ES-I3 (cell line): ENCODE results near the gene GPR21.

Experiments
- H3K36me3 ChIP-seq: 2 replicates; pipeline ENCODE4 v1.6.1; 2013; ENCODE audit warnings: mild to moderate bottlenecking, low read length, control low read depth, moderate library complexity; ENCODE audit not compliant: insufficient read depth
- H3K4me1 ChIP-seq: 2 replicates; pipeline ENCODE4 v1.6.1; 2013; ENCODE audit warnings: mild to moderate bottlenecking, control low read depth, low read length; ENCODE audit not compliant: insufficient read depth
- H3K9ac ChIP-seq: 2 replicates; pipeline ENCODE4 v1.6.1; 2013; ENCODE audit warnings: low read depth, mild to moderate bottlenecking, low read length, moderate library complexity
- H3K9me3 ChIP-seq: 2 replicates; pipeline ENCODE4 v1.6.1; 2013; ENCODE audit warnings: mild to moderate bottlenecking, low read length, moderate library complexity; ENCODE audit not compliant: control insufficient read depth, insufficient read depth

The GPR21 gene

DNA sequence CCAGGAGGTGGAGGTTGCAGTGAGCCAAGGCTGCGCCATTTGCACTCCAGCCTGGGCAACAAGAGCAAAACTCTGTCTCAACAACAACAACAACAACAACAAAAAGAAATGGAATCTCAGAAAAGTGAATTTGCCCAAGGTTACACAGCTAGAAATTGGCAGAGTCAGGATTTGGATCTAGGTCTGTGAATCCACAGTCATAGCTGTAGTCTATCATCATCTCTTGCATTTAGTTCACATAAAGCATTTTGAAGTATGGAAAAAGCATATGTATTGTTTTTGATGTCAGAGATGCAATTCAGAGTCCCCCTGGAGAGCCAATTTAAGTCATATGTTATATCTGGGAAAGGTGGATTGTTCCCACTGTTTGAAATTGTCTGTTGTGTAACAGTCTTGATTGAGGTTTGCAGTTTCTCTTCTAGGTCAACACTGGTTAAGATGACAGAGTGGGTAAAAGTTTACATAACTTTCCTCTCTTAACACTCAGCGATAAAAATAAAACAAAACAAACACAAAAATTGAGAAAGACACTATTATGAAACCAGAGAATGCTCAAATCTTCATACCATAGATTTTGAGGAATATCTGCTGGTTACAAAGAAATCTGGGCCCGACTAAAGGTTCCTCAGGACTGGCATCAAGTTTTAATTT lies 21.5 kb upstream of the GPR21 start:
- Histone ChIP-seq H3K4me1 (no peaks in the 10 kb centered on the region), H3K9me3 (no peaks in the 10 kb centered on the region), H3K9ac (no peak overlapping the region), H3K36me3 (no peaks in the 10 kb centered on the region; the same call in 1 of the 2 replicates)

DNA sequence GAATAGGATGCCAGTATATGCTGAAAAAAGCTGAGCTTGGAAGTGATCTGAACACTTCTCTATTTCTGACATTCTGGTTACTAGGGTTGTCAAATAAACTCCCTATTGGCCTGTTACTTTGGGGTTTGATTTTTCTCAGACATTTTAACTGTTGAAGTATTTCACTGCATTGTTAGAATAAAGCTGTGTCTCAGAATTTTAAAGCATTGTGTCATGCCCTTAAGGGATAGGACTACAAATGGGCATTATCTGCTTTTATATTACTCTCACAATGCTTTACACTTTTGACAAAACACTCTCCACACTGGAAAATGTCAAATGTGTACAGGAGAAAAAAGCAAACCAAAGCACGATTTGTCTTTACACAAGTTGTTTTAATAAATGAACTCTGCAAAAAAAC lies 16.8 kb upstream of the GPR21 start:
- Histone ChIP-seq H3K9ac (no peak overlapping the region), H3K4me1 (no peaks in the 10 kb centered on the region), H3K36me3 (peaks cover 4% of the 10 kb centered on the region; the same call in 1 of the 2 replicates), H3K9me3 (no peaks in the 10 kb centered on the region)

DNA sequence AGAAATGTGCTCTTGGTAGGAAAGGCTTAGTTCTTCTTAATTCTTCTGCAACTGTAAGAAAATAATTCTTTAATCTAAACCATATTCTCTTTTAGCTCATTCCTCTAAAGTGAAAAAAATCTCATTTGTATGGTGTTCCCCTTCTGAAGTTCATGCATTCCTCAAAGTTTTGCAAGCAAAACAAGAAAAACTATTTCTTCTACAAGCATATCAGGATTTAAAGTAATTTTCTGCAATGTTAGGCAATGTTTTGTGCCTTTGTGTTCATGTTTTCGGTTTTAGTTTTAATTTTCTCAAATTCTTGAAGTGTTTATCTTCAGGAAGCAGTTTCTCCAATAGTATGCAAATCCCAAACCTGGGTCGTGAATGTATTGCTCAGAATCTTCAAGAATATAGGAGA lies 12.7 kb upstream of the GPR21 start:
- H3K36me3 ChIP-seq, result peaks cover 5% of the 10 kb centered on the region; the same call in 1 of the 2 replicates
- no peaks in the 10 kb centered on the region for H3K9me3 ChIP-seq
- H3K4me1 ChIP-seq, result no peaks in the 10 kb centered on the region
- no peak overlapping the region for H3K9ac ChIP-seq

DNA sequence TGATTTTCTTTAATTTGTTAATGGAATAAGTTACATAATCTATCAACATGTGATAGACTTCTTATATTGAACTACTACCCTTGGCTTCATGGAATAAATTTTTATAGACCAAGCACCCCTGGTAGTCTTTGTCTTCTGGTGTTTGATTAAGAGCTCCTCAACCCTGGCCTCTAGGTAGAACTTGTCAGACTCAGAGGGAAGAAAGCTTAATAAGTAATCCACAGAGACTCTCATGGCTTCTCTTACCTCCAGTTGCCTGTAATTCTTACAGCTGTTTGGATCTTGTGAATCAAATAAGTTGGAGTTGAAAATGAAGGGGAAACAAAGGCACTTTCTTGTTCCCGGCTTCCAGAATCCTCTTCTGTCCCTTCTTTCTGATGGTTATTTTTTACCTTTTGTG lies 7.0 kb upstream of the GPR21 start:
- Histone ChIP-seq H3K4me1 (no peaks in the 10 kb centered on the region), H3K9ac (no peak overlapping the region), H3K36me3 (peaks cover 6% of the 10 kb centered on the region; the same call in 1 of the 2 replicates), H3K9me3 (no peaks in the 10 kb centered on the region)

- H3K4me1 ChIP-seq, result no peaks in the 10 kb centered on the region
- H3K36me3 ChIP-seq, result peaks cover 2% of the 10 kb centered on the region; the same call in 1 of the 2 replicates
- no peaks in the 10 kb centered on the region for H3K9me3 ChIP-seq
- no peak overlapping the region for H3K9ac ChIP-seq
Observed at GRCh38 chr9:123027517-123027916, 6.0 kb upstream of the GPR21 start.

- H3K4me1 ChIP-seq, result no peaks in the 10 kb centered on the region; the same call in 1 of the 2 replicates
- peaks cover 2% of the 10 kb centered on the region; the same call in 1 of the 2 replicates for H3K36me3 ChIP-seq
- no peaks in the 10 kb centered on the region for H3K9me3 ChIP-seq
- no peak overlapping the region for H3K9ac ChIP-seq
Observed at GRCh38 chr9:123028136-123028535, 5.3 kb upstream of the GPR21 start.

- Histone ChIP-seq H3K9me3 (no peaks in the 10 kb centered on the region), H3K9ac (no peak overlapping the region), H3K4me1 (no peaks in the 10 kb centered on the region; the same call in none of the 2 replicates), H3K36me3 (peaks cover 2% of the 10 kb centered on the region; the same call in 1 of the 2 replicates)
Observed at GRCh38 chr9:123028973-123029372, 4.5 kb upstream of the GPR21 start.

GRCh38 chr9:123031963-123032362 lies 1.5 kb upstream of the GPR21 start:
- Histone ChIP-seq H3K9ac (no peak overlapping the region), H3K9me3 (no peaks in the 10 kb centered on the region), H3K4me1 (no peaks in the 10 kb centered on the region; the same call in none of the 2 replicates), H3K36me3 (peaks cover 5% of the 10 kb centered on the region; the same call in 1 of the 2 replicates)

GRCh38 chr9:123033864-123034601 lies 566 bp downstream of the GPR21 start:
- peaks cover 2% of the 10 kb centered on the region; the same call in 1 of the 2 replicates for H3K36me3 ChIP-seq
- H3K9me3 ChIP-seq, result no peaks in the 10 kb centered on the region
- no peaks in the 10 kb centered on the region; the same call in none of the 2 replicates for H3K4me1 ChIP-seq
- no peak overlapping the region for H3K9ac ChIP-seq

DNA sequence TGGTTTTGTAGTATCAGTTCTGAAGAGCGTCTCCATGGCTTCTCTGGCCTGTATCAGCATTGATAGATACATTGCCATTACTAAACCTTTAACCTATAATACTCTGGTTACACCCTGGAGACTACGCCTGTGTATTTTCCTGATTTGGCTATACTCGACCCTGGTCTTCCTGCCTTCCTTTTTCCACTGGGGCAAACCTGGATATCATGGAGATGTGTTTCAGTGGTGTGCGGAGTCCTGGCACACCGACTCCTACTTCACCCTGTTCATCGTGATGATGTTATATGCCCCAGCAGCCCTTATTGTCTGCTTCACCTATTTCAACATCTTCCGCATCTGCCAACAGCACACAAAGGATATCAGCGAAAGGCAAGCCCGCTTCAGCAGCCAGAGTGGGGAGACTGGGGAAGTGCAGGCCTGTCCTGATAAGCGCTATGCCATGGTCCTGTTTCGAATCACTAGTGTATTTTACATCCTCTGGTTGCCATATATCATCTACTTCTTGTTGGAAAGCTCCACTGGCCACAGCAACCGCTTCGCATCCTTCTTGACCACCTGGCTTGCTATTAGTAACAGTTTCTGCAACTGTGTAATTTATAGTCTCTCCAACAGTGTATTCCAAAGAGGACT lies 1.5 kb downstream of the GPR21 start:
- H3K9ac ChIP-seq, result no peak overlapping the region
- H3K36me3 ChIP-seq, result peaks cover 2% of the 10 kb centered on the region; the same call in 1 of the 2 replicates
- H3K9me3 ChIP-seq, result no peaks in the 10 kb centered on the region
- no peaks in the 10 kb centered on the region; the same call in none of the 2 replicates for H3K4me1 ChIP-seq

GRCh38 chr9:123035791-123036190 lies 2.3 kb downstream of the GPR21 start:
- no peak overlapping the region for H3K9ac ChIP-seq
- no peaks in the 10 kb centered on the region; the same call in none of the 2 replicates for H3K4me1 ChIP-seq
- peaks cover 2% of the 10 kb centered on the region; the same call in 1 of the 2 replicates for H3K36me3 ChIP-seq
- no peaks in the 10 kb centered on the region for H3K9me3 ChIP-seq

- Histone ChIP-seq H3K4me1 (no peaks in the 10 kb centered on the region; the same call in none of the 2 replicates), H3K36me3 (peaks cover 2% of the 10 kb centered on the region), H3K9ac (no peak overlapping the region), H3K9me3 (no peaks in the 10 kb centered on the region)
Observed at GRCh38 chr9:123036893-123037545, 3.6 kb downstream of the GPR21 start.

DNA sequence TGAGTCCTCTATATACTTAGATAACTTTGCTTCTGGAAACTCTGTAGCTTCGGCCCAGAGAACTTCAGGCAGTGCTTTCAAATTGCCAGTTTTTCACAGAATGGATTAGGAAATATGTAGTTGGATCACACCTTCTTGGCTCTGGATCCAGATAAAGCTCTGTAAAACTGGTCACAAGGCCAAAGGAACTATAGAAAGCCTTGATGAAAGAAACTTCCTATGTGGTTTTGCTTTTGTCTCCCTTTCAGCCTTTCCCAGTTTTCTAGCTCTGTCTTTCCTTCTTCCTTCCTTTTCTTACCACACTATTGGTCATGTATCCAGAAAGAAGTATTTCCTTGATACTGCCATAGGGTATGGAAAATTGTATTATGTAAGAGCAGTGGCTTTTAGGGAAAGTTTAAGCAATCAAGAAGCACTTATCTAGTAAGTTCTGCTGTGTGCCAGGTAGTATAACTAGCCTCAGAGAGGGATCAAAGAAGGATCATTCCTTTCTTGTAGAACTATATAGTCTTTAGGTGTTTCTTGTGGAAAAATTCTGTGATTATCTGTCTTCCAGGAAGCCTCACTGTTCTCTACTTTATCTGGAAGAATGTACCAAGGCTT lies 6.3 kb downstream of the GPR21 start:
- H3K36me3 ChIP-seq, result peaks cover 2% of the 10 kb centered on the region
- H3K4me1 ChIP-seq, result no peaks in the 10 kb centered on the region
- H3K9me3 ChIP-seq, result no peaks in the 10 kb centered on the region
- H3K9ac ChIP-seq, result no peak overlapping the region

DNA sequence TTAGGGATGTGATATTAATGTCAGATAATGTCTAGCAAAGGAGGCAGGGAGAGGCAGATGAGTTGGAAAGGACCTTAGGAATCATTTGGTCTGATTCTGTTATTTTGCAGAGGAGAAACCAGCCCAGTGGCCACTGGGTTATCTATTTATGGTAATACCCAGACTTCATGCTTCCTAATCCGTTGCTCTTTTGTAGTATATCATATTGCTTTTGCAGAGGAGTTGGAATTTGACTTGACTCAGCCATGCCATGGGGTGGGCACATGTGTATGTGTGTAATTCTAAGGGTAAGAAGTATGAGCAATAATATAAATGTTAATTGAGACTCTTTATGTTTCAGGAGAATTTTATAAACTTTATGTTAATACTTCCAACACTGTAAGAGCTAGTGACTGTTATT lies 7.3 kb downstream of the GPR21 start:
- Histone ChIP-seq H3K9ac (no peak overlapping the region), H3K9me3 (no peaks in the 10 kb centered on the region), H3K36me3 (no peaks in the 10 kb centered on the region; the same call in 1 of the 2 replicates), H3K4me1 (no peaks in the 10 kb centered on the region)
